Measurements from ENCODE around the gene CDK5RAP2.

Gene CDK5RAP2

DNA sequence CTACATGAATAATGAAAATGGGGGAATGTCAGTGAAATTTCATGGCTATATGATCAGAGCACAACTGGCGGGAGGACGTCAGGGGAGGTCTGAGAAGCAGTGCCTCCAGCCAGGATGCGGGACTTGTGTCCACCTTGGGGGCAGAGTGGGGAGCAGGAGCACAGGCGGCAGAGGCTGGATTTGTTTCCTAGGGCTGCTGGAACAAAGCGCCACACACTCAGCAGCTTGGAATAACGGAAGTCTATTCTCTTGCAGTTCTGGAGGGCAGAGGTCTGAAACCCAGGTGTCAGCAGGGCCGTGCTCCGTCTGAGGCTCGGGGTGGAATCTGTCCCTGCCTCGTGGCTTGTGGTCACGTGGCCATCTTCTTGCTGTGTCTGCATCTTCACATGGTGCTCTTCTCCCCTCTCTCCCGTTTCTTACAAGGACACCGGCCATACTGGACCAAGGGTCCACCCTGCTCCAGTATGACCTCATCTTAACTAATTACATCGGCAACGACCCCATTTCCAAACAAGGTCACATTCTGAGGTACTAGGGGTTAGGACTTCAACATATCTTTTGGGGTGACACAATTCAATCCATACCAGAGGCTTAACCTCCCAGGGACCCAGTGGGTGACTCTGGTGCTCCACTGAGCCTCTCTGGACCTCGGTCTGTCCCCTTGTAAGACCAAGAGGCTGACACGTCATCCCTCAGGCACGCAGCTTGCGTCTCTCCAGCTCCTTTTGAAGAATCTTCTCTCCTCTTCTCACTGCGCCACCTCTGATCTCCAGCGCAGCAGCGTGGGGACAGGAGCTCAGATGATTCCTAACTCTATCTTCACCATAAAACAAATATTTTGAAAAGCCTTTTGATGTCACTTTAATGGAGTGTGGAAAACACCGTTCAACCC, 202.5 kb downstream of the CDK5RAP2 start:
- no peak for DNase-seq

DNA sequence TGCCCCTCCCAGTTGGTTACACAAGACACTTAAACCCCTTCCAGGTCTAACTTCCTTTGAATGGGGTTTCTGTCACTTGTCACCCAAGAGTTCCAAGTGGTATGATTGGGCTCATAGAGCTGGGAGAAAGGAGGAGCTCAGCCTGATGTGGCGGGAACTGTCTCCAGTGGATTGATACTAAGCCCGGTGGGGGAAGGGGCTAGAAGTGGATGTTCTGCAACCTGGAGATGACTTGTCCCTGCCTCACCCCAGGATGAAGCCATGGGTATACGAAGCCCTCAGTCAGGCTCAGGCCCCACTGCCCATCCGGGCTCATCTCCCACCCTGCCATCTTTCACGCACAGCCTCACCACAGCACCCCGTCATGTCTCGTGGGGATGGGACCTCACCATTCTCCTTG, 203.9 kb downstream of the CDK5RAP2 start:
- no peak for DNase-seq

DNA sequence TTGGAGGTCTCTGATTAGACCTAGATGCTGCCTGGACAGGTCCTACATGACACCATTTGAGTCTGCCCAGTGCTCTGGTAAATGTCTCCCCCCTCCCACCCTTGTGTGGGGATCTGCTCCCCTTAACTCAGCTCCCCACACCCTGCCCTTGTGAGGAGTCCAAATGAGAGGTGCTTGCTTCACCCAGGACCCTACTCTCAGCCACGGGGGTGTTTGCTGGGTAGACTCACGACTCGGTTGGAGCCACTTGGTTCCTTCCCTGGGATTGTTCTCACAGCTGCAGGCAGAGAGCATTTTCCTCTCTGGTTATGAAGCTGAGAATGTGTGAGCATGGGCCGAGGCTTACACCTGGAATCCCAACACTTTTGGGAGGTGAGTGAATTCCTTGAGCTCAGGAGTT, 204.7 kb downstream of the CDK5RAP2 start:
- DNase-seq: no peak

DNA sequence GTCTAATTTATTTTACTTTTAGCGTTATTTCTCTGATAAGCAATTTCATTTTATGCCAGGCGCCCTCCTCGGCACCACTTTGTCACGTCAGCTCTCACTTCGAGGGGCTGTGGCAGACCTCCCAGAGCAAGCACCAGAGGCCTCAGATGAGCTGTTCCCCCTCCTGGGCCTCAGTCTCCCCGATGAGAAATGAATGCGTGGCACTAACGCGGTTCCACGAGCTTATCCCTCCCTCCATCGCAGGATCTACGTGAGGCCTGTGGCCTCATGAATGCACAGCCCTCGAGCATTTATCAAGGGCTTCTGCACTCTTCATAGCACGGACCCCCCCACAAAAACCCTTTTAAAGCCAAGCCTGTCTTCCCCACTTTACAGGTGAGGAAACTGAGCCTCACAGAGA, 205.2 kb downstream of the CDK5RAP2 start:
- DNase-seq: no peak

DNA sequence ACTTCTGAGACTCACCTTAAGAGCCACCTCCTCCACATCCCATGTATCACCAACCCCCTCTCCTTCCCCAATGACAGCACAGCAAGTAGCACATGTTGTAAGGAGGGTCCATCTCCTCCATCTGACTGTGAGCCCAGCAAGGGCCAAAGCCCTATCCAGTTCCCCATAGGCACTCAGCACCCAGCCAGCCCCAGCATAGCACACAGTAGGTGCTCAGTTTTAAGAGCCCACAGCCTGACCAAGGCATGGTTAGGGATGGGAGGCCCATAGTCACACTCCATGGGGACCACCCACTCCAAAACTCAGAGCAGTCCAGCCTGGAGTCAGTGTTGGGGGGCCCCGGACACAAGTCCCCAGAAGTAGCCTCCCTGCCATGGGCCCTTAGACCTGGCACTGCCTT, 205.7 kb downstream of the CDK5RAP2 start:
- DNase-seq: no peak

DNA sequence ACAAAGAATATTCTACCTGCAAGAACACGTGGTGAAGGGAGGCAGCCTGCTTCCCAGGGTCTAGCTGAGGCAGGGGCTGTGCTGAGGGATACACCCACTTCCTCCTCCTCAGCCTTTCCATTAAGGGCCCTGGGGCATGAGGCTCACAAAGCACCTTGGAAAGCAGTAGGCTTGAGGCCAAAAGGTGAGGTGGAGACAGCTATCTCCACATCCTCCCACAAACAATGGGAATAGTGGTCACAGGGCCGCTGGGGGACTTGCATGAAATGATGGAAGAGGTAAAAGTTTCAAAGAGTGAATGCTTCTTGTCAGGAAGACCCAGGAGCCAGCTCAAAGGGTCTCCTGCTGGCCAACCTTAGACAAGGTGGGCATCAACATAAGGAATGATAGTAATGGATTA, 207.9 kb downstream of the CDK5RAP2 start:
- no peak for DNase-seq

DNA sequence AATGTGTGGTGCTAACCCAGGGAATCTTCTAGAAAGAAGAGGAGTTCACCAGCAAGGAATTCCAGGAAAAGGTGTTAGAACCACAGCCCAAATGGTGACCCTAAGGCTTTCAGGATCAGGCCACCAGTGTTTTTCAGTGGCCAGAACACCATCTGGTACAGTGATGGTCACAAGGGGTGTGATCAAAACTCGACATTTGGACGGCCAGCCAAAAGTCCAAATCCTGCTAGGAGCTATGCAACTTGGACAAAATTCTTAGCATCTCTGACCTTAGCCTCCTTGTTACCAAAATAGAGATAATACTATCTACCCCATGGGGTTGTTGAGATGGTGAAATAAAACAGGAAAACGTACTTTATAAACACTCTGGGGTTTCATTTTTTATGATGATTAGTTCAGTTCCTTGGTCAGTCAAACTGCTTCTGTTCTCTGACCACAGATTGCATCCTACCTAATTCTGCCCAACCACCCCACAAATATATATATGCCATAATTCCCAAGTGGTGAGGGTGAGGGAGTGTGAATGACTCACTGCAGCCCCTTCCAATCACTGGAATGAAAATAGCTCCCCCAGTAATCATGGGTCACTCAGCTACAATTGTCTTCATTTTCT, 210.3 kb downstream of the CDK5RAP2 start:
- no peak for DNase-seq

DNA sequence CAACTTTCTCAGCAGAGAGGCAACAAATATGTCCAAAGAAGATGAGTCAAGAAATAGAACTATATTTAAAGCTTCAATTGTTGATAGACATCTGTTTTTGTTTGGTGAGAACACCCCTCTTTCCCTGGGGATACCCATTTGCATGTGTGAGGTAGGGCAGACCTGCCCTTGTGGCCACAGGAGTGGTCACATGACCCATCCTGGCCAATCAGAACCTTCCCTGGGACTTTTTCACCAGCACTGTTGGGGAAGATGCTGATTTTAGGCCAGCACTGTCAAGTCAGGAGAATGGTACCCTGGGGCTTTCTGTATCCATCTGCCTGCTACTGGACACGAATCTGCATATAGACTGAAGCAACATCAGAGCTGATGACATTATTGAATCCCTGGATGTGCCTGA, 211.2 kb downstream of the CDK5RAP2 start:
- no peak for DNase-seq

DNA sequence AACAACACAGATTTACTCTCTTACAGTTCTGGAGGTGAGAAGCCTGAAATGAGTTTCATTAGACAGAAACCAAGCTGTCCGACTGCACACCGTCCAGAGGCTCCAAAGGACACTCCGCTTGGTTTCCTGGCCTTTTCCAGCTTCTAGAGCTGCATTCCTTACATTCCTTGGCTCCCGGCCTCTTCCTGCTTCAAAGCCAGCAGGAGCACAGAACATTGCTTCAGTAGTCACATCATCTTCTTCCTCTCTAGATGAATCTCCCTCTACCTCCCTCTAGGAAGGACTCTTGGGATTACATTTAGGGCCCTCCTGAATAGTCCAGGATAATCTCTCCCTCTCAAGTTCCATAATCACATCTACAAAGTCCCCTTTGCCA, 213.3 kb downstream of the CDK5RAP2 start:
- no peak for DNase-seq

DNA sequence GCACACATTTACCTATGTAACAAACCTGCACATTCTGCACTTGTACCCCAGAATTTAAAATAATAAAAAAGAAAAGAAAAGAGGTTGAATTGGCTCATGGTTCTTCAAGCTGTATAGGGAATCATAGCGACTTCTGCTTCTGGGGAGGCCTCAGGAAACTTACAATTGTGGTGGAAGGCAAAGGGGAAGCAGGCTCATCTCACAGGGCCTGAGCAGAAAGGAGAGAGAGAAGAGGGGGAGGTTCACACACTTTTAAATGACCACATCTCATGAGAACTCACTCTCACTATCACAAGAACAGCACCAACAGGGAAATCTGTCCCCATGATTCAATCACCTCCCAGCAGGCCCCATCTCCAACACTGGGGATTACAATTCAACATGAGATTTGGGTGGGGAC, 214.6 kb downstream of the CDK5RAP2 start:
- no peak for DNase-seq

DNA sequence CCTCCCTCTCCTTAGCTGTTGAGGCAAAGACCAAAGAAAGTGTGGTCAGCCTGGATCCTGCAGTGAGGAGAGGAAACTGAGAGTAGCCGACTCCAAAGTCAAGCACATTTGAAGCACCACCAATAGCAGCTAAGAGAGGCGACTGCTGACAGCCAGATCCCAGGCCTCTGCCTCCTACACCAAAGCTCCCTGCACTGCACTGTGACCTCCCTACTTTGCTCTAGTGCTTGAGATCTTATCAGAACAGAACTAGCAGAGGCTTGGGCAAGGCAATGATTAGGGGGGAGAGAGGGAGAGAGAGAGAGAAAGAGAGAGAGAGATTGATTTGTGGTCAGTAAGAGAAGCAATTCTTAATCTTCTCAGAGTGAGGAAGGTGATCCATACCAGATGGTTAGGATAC, 216.3 kb downstream of the CDK5RAP2 start:
- no peak for DNase-seq

DNA sequence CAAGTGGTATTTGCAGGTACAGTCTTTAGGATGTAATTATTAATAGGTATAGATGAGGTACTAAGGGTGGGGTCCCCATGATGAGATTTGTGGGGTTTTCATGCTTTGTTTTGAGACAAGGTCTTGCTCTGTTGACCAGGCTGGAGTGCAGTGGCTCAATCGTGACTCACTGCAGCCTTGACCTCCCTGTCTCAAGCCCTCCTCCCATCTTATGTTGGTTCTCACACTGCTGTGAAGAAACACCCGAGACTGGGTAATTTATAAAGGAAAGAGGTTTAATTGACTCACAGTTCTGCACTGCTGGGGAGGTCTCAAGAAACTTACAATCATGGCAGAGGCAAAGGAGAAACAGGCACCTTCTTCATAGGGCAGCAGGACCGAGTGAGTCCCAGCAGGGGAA, 217.5 kb downstream of the CDK5RAP2 start:
- no peak for DNase-seq

DNA sequence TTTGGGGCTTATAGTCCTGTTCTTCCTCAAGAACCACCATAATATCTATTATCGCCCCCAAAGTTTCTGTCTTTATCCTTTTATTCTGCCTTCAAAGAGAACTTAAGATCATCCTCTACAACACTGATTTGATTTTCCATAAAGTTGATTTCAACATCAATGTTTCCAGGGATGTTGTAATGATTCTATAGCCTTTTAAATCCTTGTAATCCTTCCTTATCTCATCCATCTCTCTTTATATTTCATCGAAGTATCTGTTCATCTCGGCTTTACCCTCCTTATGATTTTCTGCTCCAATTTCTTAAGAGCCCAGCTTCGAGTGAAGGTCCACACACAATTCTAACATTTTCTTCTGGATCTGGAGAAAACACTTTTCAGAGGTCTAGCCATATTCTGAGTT, 218.4 kb downstream of the CDK5RAP2 start:
- DNase-seq: no peak

DNA sequence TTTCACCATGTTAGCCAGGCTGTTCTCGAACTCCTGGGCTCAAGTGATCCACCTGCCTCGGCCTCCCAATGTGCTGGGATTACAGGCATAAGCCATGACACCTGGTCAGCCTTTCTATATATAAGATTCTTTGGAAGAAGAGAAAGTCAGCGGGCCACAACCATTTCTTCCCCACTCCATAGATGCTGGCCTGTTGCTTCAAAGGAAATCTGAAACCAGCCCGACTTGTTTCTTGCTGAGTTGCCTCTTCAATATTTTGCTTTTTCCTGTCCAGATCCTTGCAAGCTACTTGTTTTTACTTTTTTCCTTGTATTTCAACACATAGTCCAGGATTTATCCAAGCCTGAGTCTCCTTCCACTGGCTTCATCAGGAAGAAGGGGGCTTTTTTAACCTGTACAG, 219.5 kb downstream of the CDK5RAP2 start:
- DNase-seq: no peak

DNA sequence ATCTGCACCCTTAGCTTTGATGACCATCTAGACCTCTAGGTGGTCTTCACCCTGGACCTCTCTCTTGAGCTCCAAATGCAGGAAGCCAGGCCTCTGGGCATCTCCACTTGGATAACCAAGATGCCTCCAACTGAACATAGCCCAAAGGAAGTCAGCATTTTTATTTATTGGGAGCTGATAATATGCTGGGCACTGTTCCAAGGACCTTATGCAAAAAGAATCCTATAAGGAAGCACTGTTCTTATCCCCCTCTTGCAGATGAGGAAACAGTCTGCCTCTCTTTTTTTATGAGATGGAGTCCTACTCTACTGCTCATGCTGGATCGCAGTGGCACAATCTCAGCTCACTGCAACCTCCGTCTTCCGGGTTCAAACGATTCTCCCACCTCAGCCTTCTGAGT, 219.9 kb downstream of the CDK5RAP2 start:
- DNase-seq: no peak

DNA sequence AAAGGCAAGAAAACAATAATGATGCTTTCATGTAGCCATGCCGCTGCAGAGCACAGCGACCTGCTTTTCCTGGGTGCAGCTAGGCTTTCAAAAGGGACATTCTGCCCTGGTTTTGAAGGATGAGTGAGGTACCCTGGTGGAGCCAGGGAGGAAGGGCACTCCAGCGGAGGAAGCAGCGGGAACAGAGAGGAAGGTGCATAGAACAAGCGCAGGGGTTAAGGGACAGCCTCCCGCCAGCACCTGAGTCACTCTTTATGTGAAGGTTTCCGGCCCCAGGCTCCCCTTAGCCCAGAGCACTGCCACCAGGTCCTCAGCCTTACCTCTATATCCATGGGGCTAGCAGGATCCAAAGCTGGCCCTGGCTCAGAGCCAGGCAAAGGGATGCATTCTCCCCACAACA, 221.1 kb downstream of the CDK5RAP2 start:
- no peak for DNase-seq

DNA sequence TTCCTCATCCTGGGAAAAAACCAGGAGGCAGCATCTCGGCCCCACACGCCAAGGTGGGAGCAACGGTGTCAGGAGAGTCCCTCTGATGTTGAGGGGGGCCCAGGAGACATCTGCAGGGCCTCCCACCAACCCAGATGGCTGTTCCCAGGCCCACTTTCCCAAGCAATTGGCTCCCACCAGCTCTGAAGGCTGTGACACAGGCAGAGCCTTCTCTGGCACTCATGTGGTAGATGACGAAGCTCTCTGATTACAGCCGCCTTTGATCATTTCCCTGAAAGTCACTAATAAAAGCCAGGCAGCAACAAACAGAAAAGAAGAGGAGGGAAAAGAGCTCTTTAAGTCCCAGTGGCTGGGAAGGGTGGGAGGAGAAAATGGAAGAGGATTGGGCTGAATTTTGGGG, 226.5 kb downstream of the CDK5RAP2 start:
- DNase-seq: no peak

DNA sequence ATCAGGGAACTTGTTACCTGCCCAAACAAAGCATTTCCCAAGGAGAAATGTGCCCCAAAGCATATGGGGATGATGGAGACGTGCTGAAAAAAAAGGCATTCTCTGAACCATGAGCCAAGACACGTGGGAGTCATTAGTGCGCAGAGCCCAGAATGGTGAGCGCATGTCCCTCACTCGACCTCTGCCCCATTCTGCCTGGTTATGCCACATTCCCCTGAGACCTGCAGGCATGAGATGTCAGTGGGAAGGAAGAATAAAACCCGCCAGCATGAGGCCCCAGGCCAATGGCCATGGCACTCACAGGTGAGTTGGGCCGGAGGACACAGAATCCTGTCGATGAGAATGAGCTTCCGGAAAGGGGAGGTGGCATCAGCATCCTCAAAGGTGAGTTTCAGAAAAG, 228.9 kb downstream of the CDK5RAP2 start:
- no peak for DNase-seq

DNA sequence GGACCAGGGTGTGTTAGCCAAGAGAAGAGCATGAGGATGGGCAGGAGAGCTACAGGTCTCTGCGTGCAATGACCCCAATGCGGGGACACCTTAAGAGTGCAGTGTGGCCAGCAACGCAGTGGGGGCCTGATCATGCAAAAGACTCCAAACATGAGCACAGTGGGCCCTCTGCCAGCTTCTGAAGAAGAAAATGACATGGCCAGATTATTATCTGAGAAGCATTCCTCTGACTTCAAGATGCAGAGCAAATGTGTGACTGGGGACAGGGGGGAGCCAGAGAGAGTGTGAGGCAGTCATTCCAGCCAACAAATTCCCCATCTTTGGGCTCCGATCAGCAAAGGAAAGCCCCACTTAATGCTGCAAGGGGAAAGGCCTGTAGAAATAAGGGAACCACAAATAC, 229.4 kb downstream of the CDK5RAP2 start:
- no peak for DNase-seq

DNA sequence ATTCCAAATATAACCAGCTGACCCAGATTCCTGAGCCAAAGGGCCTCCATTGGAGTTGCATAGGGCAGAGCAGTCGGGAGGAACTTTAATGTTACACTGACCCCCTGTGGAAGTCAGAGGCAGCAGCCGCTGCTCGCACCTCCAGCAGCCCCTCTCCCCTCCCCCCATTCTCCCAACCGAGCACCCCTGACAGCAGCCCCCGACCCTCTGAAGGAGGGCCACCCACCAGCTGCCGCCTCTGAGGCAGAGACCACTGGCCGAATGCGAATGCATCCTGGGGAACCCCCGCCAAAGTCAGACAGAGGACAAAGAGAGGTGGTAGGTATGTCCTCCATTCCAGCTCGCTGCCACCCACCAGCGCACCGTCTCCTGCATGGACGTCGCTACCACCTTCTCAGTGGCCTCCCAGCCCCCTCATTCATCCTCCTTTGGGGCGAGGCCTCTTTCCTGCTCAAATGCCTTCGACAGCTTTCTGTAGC, 231.0 kb downstream of the CDK5RAP2 start:
- peak; percentile 25 for DNase-seq

DNA sequence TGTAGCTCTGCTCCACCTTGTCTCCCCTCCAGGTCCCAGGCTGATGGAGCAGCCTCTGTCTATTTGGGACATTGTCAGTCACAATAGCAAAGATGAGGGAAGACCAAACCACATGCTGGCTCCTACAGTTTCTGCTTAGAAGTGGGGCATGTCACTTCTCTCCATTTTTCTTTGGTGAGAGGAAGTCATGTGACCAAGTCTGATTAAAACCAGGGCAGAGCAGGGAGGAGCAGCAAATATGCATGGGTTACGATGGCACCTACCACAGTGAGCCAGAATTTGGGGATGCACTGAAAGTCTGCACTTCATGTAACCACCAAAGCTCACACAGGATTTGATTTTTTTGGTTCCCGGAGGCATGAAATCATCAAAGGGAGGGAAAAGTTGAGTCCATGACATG, 234.6 kb downstream of the CDK5RAP2 start:
- no peak for DNase-seq

DNA sequence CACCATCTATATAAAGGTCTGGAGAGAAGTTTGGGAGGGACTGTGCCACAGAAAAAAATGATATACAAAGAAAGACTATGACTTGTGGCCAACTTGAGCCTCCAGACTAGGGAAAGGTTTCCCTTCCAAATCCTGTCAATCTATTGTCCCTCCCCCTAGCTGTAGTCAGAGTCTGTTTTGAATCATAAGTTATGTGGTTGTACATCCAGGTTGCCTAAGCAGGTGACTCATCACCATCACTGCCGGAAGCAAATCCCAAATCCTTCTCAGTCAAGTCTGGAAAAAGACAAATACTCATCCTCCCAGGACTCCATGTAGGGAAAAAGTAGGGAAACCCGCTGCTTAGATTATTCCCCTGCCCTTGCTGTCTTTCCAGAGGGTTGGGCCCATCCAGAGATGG, 235.7 kb downstream of the CDK5RAP2 start:
- DNase-seq: no peak

DNA sequence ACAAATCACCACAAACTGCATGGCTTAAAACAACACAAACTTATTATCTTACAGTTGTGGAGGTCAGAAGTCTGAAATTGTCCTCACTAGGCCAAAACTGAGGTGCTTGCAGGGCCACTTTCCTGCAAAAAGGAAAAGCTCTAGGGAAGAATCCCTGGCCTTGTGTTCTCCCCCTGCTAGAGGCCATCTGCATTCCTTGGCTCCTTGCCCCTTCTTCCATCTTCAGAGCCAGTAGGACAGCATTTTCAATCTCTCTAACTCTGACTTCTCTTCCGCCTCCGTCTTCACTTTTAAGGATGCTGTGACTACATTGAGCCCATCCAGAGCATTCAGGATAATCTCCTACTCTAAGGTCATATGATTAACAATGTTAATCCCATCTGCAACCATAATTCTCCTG, 236.6 kb downstream of the CDK5RAP2 start:
- no peak for DNase-seq
